Suprapubic skin (tissue), 4 donors: ENCODE measurements around the gene ZNF256. TPM values are rescaled to one million over a fixed set of nuclear protein-coding genes. Genes with fewer than 3 reads are reported as not detected.

Experiments
- DNase-seq, 2 donors: peaks; one replicate each; pipeline ENCODE4 v3.0.0-alpha.2; 2019; ENCODE audit warnings: low spot score in 2 of 2
- H3K27ac ChIP-seq: fragments of 200-600 bp; sonication (generic); one replicate; pipeline ENCODE4 v1.5.1; 2019
- H3K27me3 ChIP-seq: fragments of 200-600 bp; sonication (generic); one replicate; pipeline ENCODE4 v1.5.1; 2019
- H3K36me3 ChIP-seq: fragments of 200-600 bp; sonication (generic); one replicate; pipeline ENCODE4 v1.5.1; 2019
- H3K4me1 ChIP-seq: fragments of 200-600 bp; sonication (generic); one replicate; pipeline ENCODE4 v1.5.1; 2019
- H3K4me3 ChIP-seq: fragments of 200-600 bp; sonication (generic); one replicate; pipeline ENCODE4 v1.5.1; 2019; ENCODE audit warnings: mild to moderate bottlenecking
- H3K9me3 ChIP-seq: fragments of 200-600 bp; sonication (generic); one replicate; pipeline ENCODE4 v1.5.1; 2019
- CTCF ChIP-seq, 2 donors: fragments of 200-600 bp in 1 of 2; fragments of 450-650 bp in 1 of 2; sonication (generic) in 1 of 2; IDR thresholded peaks; one replicate each; pipeline ENCODE4 v1.5.1; 2016 to 2019; ENCODE audit warnings: antibody characterized with exemption in 2 of 2, mild to moderate bottlenecking in 1 of 2, moderate library complexity in 1 of 2
- EP300 ChIP-seq: sonication (generic); formaldehyde crosslinking; IDR thresholded peaks from one replicate; pipeline ENCODE4 v1.6.1; 2017; ENCODE audit warnings: antibody characterized with exemption
- POLR2A ChIP-seq, 2 donors: fragments of 450-650 bp; IDR thresholded peaks; one replicate each; pipeline ENCODE4 v1.6.1; 2017; ENCODE audit warnings: antibody characterized with exemption in 2 of 2, mild to moderate bottlenecking in 2 of 2, moderate library complexity in 2 of 2
- POLR2AphosphoS5 ChIP-seq, 3 donors: sonication (generic); formaldehyde crosslinking; IDR thresholded peaks; one replicate each; pipeline ENCODE4 v1.6.1; 2017; ENCODE audit warnings: antibody characterized with exemption in 3 of 3
- WGBS: methylation state at CpG from one replicate; pipeline ENCODE4 v1.1.5; 2018; 5-methylcytosine and 5-hydroxymethylcytosine counted together
- total RNA-seq, 4 donors: library from RNA; depleted of rRNA; stranded (reverse); fragments of >200 nt; gene quantifications; one replicate each; pipeline ENCODE4 v1.1.0, GENCODE V29; 2016

Gene ZNF256
- total RNA-seq: 10 to 100 TPM; 10.5 to 15.4 (median 12.7) TPM

- Histone ChIP-seq H3K4me1 (peaks cover 8% of the 10 kb centered on the region), H3K36me3 (peaks cover 19% of the 10 kb centered on the region), H3K27ac (peak within 1 kb of the TSS; percentile 79), H3K4me3 (peak within 1 kb of the TSS; percentile 77), H3K9me3 (no peaks in the 10 kb centered on the region), H3K27me3 (no peaks in the 10 kb centered on the region)
- DNase-seq: peak; percentile 91 to 97
- 16% methylated on average over 27 of the region's 54 CpGs for WGBS
- TF ChIP-seq POLR2AphosphoS5 (IDR thresholded peaks at IDR 0.05) (peak in 2 of 3 donors; percentile 72 to 75), EP300 (no peak), POLR2A (IDR thresholded peaks at IDR 0.05) (no peak), CTCF (IDR thresholded peaks at IDR 0.05) (peak; percentile 2 to 56)
Measured at GRCh38 chr19:57947419-57948134, at the start of gene ZNF256. Gene ZNF256 (minus strand): TSS chr19:57947706. CDS start chr19:57947474, 232 bp downstream.

GRCh38 chr19:57992841-57993240 lies 45.3 kb upstream of the ZNF256 start:
- no peak for DNase-seq
- Histone ChIP-seq H3K27me3 (no peaks in the 10 kb centered on the region), H3K36me3 (peaks cover 73% of the 10 kb centered on the region), H3K4me1 (no peaks in the 10 kb centered on the region), H3K9me3 (peaks cover 32% of the 10 kb centered on the region), H3K4me3 (no peak overlapping the region), H3K27ac (no peak overlapping the region)
- WGBS: 94% methylated on average over 1 of the region's 1 CpG
- TF ChIP-seq EP300 (no peak), CTCF (IDR thresholded peaks at IDR 0.05) (no peak), POLR2A (IDR thresholded peaks at IDR 0.05) (no peak), POLR2AphosphoS5 (IDR thresholded peaks at IDR 0.05) (no peak)

GRCh38 chr19:57978586-57979289 lies 31.2 kb upstream of the ZNF256 start:
- Histone ChIP-seq H3K27me3 (no peaks in the 10 kb centered on the region), H3K27ac (no peak overlapping the region), H3K4me3 (no peak overlapping the region), H3K9me3 (peaks cover 92% of the 10 kb centered on the region), H3K36me3 (peaks cover 69% of the 10 kb centered on the region), H3K4me1 (no peaks in the 10 kb centered on the region)
- DNase-seq: no peak
- TF ChIP-seq POLR2AphosphoS5 (IDR thresholded peaks at IDR 0.05) (no peak), CTCF (IDR thresholded peaks at IDR 0.05) (no peak), EP300 (no peak), POLR2A (IDR thresholded peaks at IDR 0.05) (no peak)
- 100% methylated on average over 3 of the region's 3 CpGs for WGBS

GRCh38 chr19:57974434-57974833 lies 26.9 kb upstream of the ZNF256 start, which contains the start of gene C19orf18:
Gene C19orf18 (minus strand): TSS chr19:57974534. CDS start chr19:57974432, 102 bp downstream.
- no peak within 1 kb of the TSS for H3K4me3 ChIP-seq
- peaks cover 31% of the 10 kb centered on the region for H3K36me3 ChIP-seq
- WGBS: 87% methylated on average over 4 of the region's 4 CpGs
- DNase-seq: peak in 1 of 2 donors; percentile 2
- H3K27ac ChIP-seq: no peak within 1 kb of the TSS
- no peaks in the 10 kb centered on the region for H3K4me1 ChIP-seq
- TF ChIP-seq POLR2A (IDR thresholded peaks at IDR 0.05) (no peak), POLR2AphosphoS5 (IDR thresholded peaks at IDR 0.05) (no peak), CTCF (IDR thresholded peaks at IDR 0.05) (no peak), EP300 (no peak)
- no peaks in the 10 kb centered on the region for H3K27me3 ChIP-seq
- H3K9me3 ChIP-seq: peaks cover 80% of the 10 kb centered on the region

GRCh38 chr19:57964761-57965160 lies 17.3 kb upstream of the ZNF256 start:
- H3K27ac ChIP-seq: no peak overlapping the region
- WGBS: 90% methylated on average over 8 of the region's 8 CpGs
- no peak for DNase-seq
- peaks cover 38% of the 10 kb centered on the region for H3K9me3 ChIP-seq
- H3K4me3 ChIP-seq: no peak overlapping the region
- H3K27me3 ChIP-seq: no peaks in the 10 kb centered on the region
- TF ChIP-seq CTCF (IDR thresholded peaks at IDR 0.05) (no peak), POLR2A (IDR thresholded peaks at IDR 0.05) (no peak), POLR2AphosphoS5 (IDR thresholded peaks at IDR 0.05) (no peak), EP300 (no peak)
- H3K36me3 ChIP-seq: peaks cover 9% of the 10 kb centered on the region
- no peaks in the 10 kb centered on the region for H3K4me1 ChIP-seq
